ENCODE measurements around the gene UNC5CL.
"Not testable (repeated sequence)": the region's sequence is repeated elsewhere in the genome, so short reads cannot be mapped to it uniquely, and the experiment has no call there.

The UNC5CL gene

GRCh38 chr6:41027799-41028560 is 11.0 kb downstream of the UNC5CL start:
- Histone ChIP-seq H3K27ac (ENCODE audit: low read depth, low read length) (no peak overlapping the region), H3K4me3 (ENCODE audit: low read depth in 1 of 5, low read length in 5 of 5) (peak overlapping the region; percentile 51 to 77 (median 73)), H3K4me1 (ENCODE audit: control insufficient read depth in 5 of 5, insufficient read depth in 5 of 5, low read length in 5 of 5) (peaks cover 3 to 19% (median 15%) of the 10 kb centered on the region in 5 donors), H3K9ac (ENCODE audit: low read length in 5 of 5) (peak overlapping the region in 4 of 5 donors; percentile 17 to 70 (median 62)), H3K27me3 (ENCODE audit: control insufficient read depth in 5 of 5, insufficient read depth in 4 of 5, low read length in 5 of 5) (no peaks in the 10 kb centered on the region), H3K9me3 (ENCODE audit: control insufficient read depth in 5 of 5, low read length in 5 of 5) (no peaks in the 10 kb centered on the region), H3K36me3 (ENCODE audit: control insufficient read depth in 5 of 5, insufficient read depth in 5 of 5, low read length in 5 of 5) (no peaks in the 10 kb centered on the region)

GRCh38 chr6:41027241-41027640 is 11.8 kb downstream of the UNC5CL start:
- Histone ChIP-seq H3K36me3 (ENCODE audit: control insufficient read depth in 5 of 5, insufficient read depth in 5 of 5, low read length in 5 of 5) (no peaks in the 10 kb centered on the region), H3K9ac (ENCODE audit: low read length in 5 of 5) (peak overlapping the region in 3 of 5 donors; percentile 50 to 70 (median 56)), H3K27ac (ENCODE audit: low read depth, low read length) (no peak overlapping the region), H3K4me3 (ENCODE audit: low read depth in 1 of 5, low read length in 5 of 5) (peak overlapping the region in 4 of 5 donors; percentile 62 to 77 (median 74)), H3K4me1 (ENCODE audit: control insufficient read depth in 5 of 5, insufficient read depth in 5 of 5, low read length in 5 of 5) (peaks cover 3 to 19% (median 15%) of the 10 kb centered on the region in 5 donors), H3K9me3 (ENCODE audit: control insufficient read depth in 5 of 5, low read length in 5 of 5) (no peaks in the 10 kb centered on the region), H3K27me3 (ENCODE audit: control insufficient read depth in 5 of 5, insufficient read depth in 4 of 5, low read length in 5 of 5) (no peaks in the 10 kb centered on the region)

- H3K9me3 ChIP-seq (ENCODE audit: control insufficient read depth in 5 of 5, low read length in 5 of 5): no peaks in the 10 kb centered on the region
- H3K9ac ChIP-seq (ENCODE audit: low read length in 5 of 5): no peak overlapping the region
- H3K36me3 ChIP-seq (ENCODE audit: control insufficient read depth in 5 of 5, insufficient read depth in 5 of 5, low read length in 5 of 5): no peaks in the 10 kb centered on the region
- H3K27ac ChIP-seq (ENCODE audit: low read depth, low read length): no peak overlapping the region
- no peaks in the 10 kb centered on the region for H3K27me3 ChIP-seq (ENCODE audit: control insufficient read depth in 5 of 5, insufficient read depth in 4 of 5, low read length in 5 of 5)
- peaks cover 3 to 19% (median 15%) of the 10 kb centered on the region in 5 donors for H3K4me1 ChIP-seq (ENCODE audit: control insufficient read depth in 5 of 5, insufficient read depth in 5 of 5, low read length in 5 of 5)
- no peak overlapping the region for H3K4me3 ChIP-seq (ENCODE audit: low read depth in 1 of 5, low read length in 5 of 5)
Measured at GRCh38 chr6:41025966-41026530, 13.0 kb downstream of the UNC5CL start.

- peaks cover 3 to 10% (median 9%) of the 10 kb centered on the region in 5 donors for H3K4me1 ChIP-seq (ENCODE audit: control insufficient read depth in 5 of 5, insufficient read depth in 5 of 5, low read length in 5 of 5)
- H3K36me3 ChIP-seq (ENCODE audit: control insufficient read depth in 5 of 5, insufficient read depth in 5 of 5, low read length in 5 of 5): no peaks in the 10 kb centered on the region
Measured at GRCh38 chr6:41023114-41023513, 15.9 kb downstream of the UNC5CL start.

DNA sequence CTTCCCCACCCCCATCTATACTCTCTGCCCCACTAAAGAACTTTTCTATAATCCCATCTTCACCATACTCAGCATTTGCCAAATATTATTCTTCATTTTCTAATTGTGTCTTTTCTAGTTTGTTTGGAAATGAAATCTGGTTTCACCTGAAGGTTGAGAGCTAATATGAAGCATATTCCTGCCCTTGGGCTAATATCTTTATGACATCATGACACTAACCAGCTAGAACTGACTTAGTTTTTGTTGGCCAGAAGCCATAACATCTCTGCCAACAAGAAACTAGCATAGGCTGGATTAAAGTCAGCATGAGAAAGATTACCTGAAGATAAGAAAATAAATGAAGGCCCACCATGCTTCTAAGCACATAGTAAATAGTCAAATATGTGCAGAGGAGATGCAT is 16.7 kb downstream of the UNC5CL start:
- H3K27ac ChIP-seq (ENCODE audit: low read depth, low read length): no peak overlapping the region
- no peak overlapping the region for H3K4me3 ChIP-seq (ENCODE audit: low read depth in 1 of 5, low read length in 5 of 5)
- H3K9me3 ChIP-seq (ENCODE audit: control insufficient read depth in 5 of 5, low read length in 5 of 5): peaks cover 0 to 8% (median 0%) of the 10 kb centered on the region in 5 donors
- no peaks in the 10 kb centered on the region for H3K36me3 ChIP-seq (ENCODE audit: control insufficient read depth in 5 of 5, insufficient read depth in 5 of 5, low read length in 5 of 5)
- H3K9ac ChIP-seq (ENCODE audit: low read length in 5 of 5): no peak overlapping the region
- peaks cover 0 to 2% (median under 1%) of the 10 kb centered on the region in 5 donors for H3K4me1 ChIP-seq (ENCODE audit: control insufficient read depth in 5 of 5, insufficient read depth in 5 of 5, low read length in 5 of 5)
- H3K27me3 ChIP-seq (ENCODE audit: control insufficient read depth in 5 of 5, insufficient read depth in 4 of 5, low read length in 5 of 5): no peaks in the 10 kb centered on the region

More at GRCh38 chr6:41023114-41023513, 15.9 kb downstream of the UNC5CL start:
- no peak overlapping the region for H3K9ac ChIP-seq (ENCODE audit: low read length in 5 of 5)
- H3K4me3 ChIP-seq (ENCODE audit: low read depth in 1 of 5, low read length in 5 of 5): no peak overlapping the region
- H3K27me3 ChIP-seq (ENCODE audit: control insufficient read depth in 5 of 5, insufficient read depth in 4 of 5, low read length in 5 of 5): no peaks in the 10 kb centered on the region
- peaks cover 0 to 5% (median 0%) of the 10 kb centered on the region in 5 donors for H3K9me3 ChIP-seq (ENCODE audit: control insufficient read depth in 5 of 5, low read length in 5 of 5)
- H3K27ac ChIP-seq (ENCODE audit: low read depth, low read length): no peak overlapping the region

DNA sequence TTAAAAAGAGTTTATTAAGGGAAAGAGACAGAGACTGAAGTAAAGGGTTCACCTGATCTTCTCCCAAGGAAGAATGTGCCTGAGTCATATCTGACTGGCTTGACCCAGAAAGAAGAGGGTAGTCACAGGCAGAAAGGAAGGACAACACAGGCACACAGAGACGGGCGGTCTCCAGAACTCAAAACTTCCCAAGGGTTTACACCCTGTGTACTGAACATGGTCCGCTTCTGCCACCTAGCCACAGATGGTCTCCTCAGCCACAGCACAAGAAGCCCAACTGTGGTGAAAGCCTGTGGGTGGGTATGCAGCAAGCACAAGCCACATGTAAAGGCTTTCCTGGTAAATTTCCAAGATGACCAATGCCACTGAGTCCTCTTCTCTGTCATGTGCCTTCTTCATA is 17.2 kb downstream of the UNC5CL start:
- H3K27ac ChIP-seq (ENCODE audit: low read depth, low read length): no peak overlapping the region
- no peaks in the 10 kb centered on the region for H3K27me3 ChIP-seq (ENCODE audit: control insufficient read depth in 5 of 5, insufficient read depth in 4 of 5, low read length in 5 of 5)
- H3K9me3 ChIP-seq (ENCODE audit: control insufficient read depth in 5 of 5, low read length in 5 of 5): peaks cover 0 to 8% (median 0%) of the 10 kb centered on the region in 5 donors
- H3K4me3 ChIP-seq (ENCODE audit: low read depth in 1 of 5, low read length in 5 of 5): no peak overlapping the region
- no peaks in the 10 kb centered on the region for H3K36me3 ChIP-seq (ENCODE audit: control insufficient read depth in 5 of 5, insufficient read depth in 5 of 5, low read length in 5 of 5)
- H3K9ac ChIP-seq (ENCODE audit: low read length in 5 of 5): no peak overlapping the region
- no peaks in the 10 kb centered on the region for H3K4me1 ChIP-seq (ENCODE audit: control insufficient read depth in 5 of 5, insufficient read depth in 5 of 5, low read length in 5 of 5)

DNA sequence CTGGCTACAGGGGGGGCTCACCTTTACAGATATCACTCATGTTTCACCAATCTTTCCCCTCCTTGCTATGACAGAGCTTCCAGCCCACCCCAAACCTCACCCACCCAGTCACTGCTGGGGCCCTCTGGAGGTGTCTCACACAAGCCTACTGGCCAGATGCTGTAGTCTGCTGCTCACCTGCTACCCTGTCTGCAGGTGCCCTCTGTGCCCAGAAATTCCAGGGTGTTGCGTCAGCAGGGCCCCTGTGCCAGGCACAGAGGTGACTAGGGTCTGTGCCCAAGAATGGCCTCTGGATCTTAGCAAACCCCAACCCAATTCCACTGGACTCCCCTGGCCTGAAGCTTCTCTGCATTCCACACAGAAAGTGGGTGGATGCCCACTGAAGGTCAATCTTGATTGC is 21.4 kb downstream of the UNC5CL start:
- H3K4me1 ChIP-seq (ENCODE audit: control insufficient read depth in 5 of 5, insufficient read depth in 5 of 5, low read length in 5 of 5): no peaks in the 10 kb centered on the region
- H3K36me3 ChIP-seq (ENCODE audit: control insufficient read depth in 5 of 5, insufficient read depth in 5 of 5, low read length in 5 of 5): no peaks in the 10 kb centered on the region
- H3K27me3 ChIP-seq (ENCODE audit: control insufficient read depth in 5 of 5, insufficient read depth in 4 of 5, low read length in 5 of 5): no peaks in the 10 kb centered on the region
- H3K9ac ChIP-seq (ENCODE audit: low read length in 5 of 5): no peak overlapping the region
- no peak overlapping the region for H3K27ac ChIP-seq (ENCODE audit: low read depth, low read length)
- H3K4me3 ChIP-seq (ENCODE audit: low read depth in 1 of 5, low read length in 5 of 5): no peak overlapping the region
- H3K9me3 ChIP-seq (ENCODE audit: control insufficient read depth in 5 of 5, low read length in 5 of 5): peaks cover 0 to 8% (median 0%) of the 10 kb centered on the region in 5 donors

GRCh38 chr6:41015860-41016259 is 23.2 kb downstream of the UNC5CL start:
- H3K4me1 ChIP-seq (ENCODE audit: control insufficient read depth in 5 of 5, insufficient read depth in 5 of 5, low read length in 5 of 5); H3K36me3 ChIP-seq (ENCODE audit: control insufficient read depth in 5 of 5, insufficient read depth in 5 of 5, low read length in 5 of 5); H3K4me3 ChIP-seq (ENCODE audit: low read depth in 1 of 5, low read length in 5 of 5); H3K9ac ChIP-seq (ENCODE audit: low read length in 5 of 5); H3K27ac ChIP-seq (ENCODE audit: low read depth, low read length); H3K27me3 ChIP-seq (ENCODE audit: control insufficient read depth in 5 of 5, insufficient read depth in 4 of 5, low read length in 5 of 5); H3K9me3 ChIP-seq (ENCODE audit: control insufficient read depth in 5 of 5, low read length in 5 of 5): not testable (repeated sequence)

DNA sequence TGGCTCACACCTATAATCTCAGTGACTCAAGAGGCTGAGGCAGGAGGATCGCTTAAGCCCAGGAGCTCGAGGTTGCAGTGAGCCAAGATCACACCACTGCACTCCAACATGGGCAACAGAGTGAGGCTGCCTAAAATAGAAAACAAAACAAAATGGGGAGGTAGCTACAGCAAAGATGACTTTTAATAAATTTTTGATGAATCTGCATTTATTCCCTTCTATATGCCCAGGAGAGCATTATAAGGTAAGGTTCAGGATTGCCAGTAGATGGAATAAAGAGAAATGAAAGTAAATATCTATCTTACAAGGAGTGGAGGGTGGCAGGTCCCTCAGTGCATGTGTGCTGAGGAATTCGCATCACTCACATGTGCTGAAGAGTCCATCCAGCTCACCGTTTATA is 24.2 kb downstream of the UNC5CL start:
- no peak overlapping the region for H3K4me3 ChIP-seq (ENCODE audit: low read depth in 1 of 5, low read length in 5 of 5)

DNA sequence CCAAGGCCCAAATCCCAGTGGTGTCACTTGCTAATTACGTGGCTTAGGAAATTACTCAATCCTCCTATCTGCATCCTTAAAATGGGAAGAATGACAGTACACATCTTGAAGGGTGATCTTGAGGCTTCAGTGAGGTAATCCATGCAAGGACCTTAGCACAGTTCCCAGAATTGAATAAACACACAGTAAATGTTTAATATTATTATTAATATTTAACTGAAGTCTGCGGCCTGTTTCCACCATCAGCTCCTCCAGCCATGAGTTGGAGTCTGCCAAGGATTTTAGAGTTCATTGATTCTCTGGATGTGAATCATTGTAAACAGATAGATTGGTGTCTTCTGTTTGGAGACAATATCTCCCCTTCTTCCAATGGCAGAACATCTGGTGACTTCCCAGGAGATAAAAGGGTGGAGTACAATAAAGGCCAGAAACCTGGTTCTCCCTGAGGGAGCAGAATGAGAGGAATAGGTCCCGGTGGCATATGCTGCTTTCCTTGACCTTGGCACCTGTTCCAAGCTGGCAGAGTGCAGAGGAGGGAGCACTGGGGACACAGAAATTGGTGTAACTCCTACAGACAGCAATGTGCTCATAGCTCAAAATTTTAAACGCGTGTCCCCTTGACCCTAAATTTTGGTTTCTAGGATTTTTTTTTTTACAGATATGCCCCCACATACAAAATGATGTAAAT is 25.4 kb downstream of the UNC5CL start:
- Histone ChIP-seq H3K27ac (ENCODE audit: low read depth, low read length) (no peak overlapping the region), H3K27me3 (ENCODE audit: control insufficient read depth in 5 of 5, insufficient read depth in 4 of 5, low read length in 5 of 5) (no peaks in the 10 kb centered on the region), H3K4me1 (ENCODE audit: control insufficient read depth in 5 of 5, insufficient read depth in 5 of 5, low read length in 5 of 5) (no peaks in the 10 kb centered on the region), H3K36me3 (ENCODE audit: control insufficient read depth in 5 of 5, insufficient read depth in 5 of 5, low read length in 5 of 5) (no peaks in the 10 kb centered on the region), H3K4me3 (ENCODE audit: low read depth in 1 of 5, low read length in 5 of 5) (no peak overlapping the region), H3K9ac (ENCODE audit: low read length in 5 of 5) (no peak overlapping the region), H3K9me3 (ENCODE audit: control insufficient read depth in 5 of 5, low read length in 5 of 5) (peaks cover 0 to 8% (median 0%) of the 10 kb centered on the region in 5 donors)

More for the DNA sequence above, 24.2 kb downstream of the UNC5CL start:
- Histone ChIP-seq H3K9ac (ENCODE audit: low read length in 5 of 5) (no peak overlapping the region), H3K27ac (ENCODE audit: low read depth, low read length) (no peak overlapping the region), H3K9me3 (ENCODE audit: control insufficient read depth in 5 of 5, low read length in 5 of 5) (peaks cover 0 to 8% (median 0%) of the 10 kb centered on the region in 5 donors), H3K27me3 (ENCODE audit: control insufficient read depth in 5 of 5, insufficient read depth in 4 of 5, low read length in 5 of 5) (no peaks in the 10 kb centered on the region), H3K36me3 (ENCODE audit: control insufficient read depth in 5 of 5, insufficient read depth in 5 of 5, low read length in 5 of 5) (no peaks in the 10 kb centered on the region), H3K4me1 (ENCODE audit: control insufficient read depth in 5 of 5, insufficient read depth in 5 of 5, low read length in 5 of 5) (no peaks in the 10 kb centered on the region)

All from subcutaneous abdominal adipose tissue (tissue), 5 donors.